Fibroblast of upper back skin (primary cell): ENCODE results near the gene TRIM40.
A peak's percentile ranks its signal among the peaks of the same experiment; 100 is the strongest.

Experiments
- DNase-seq: peaks from one replicate; pipeline ENCODE4 v3.0.0-alpha.2; 2013

The TRIM40 gene, protein sequence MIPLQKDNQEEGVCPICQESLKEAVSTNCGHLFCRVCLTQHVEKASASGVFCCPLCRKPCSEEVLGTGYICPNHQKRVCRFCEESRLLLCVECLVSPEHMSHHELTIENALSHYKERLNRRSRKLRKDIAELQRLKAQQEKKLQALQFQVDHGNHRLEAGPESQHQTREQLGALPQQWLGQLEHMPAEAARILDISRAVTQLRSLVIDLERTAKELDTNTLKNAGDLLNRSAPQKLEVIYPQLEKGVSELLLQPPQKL

DNA sequence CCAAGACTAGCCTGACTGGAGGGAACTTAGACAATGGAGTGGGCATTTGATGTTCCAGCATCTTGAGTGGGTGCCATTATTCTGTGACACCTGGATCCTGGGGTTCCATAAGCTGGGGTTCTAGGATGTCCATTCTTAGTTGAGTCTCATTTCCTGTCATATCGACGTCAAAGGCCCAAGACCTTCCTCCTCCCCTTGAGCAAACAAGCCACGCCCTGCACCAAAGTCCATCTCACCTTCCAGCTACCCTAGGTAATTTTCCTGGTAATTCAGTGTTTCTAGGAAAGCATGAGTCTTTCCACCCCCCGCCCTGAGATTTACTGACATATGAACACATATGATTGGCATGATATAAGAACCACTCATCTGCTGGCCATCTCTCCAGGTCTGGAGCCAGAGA lies at the start of gene TRIM40:
Gene TRIM40 (plus strand): TSS at position 384 of the 400 bp plus-strand sequence. CDS start 897 bp downstream, outside the sequence.
- no peak for DNase-seq

DNA sequence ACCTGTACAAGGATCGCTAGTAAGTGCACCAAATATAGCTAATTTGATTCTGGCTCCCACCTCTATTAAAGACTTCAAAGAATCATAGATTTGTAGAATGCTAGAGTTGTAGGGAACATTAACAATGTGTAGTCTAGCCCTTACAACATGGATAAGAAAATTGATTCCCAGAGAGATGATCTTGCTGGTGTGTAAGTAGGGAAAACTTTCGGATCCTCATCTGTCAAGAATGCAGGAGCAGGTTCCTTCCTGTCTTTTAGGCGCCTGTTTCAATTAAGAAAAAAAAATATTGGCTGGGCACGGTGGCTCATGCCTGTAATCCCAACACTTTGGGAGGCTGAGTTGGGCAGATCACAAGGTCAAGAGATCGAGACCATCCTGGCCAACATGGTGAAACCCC lies 48.1 kb upstream of the TRIM40 start:
- no peak for DNase-seq

- peak; percentile 58 for DNase-seq
Observed at GRCh38 chr6:30091577-30092381, 44.2 kb upstream of the TRIM40 start.

- DNase-seq: no peak
Observed at GRCh38 chr6:30092852-30093543, 42.9 kb upstream of the TRIM40 start.

- DNase-seq: no peak
Observed at GRCh38 chr6:30093951-30094661, 41.8 kb upstream of the TRIM40 start.

DNA sequence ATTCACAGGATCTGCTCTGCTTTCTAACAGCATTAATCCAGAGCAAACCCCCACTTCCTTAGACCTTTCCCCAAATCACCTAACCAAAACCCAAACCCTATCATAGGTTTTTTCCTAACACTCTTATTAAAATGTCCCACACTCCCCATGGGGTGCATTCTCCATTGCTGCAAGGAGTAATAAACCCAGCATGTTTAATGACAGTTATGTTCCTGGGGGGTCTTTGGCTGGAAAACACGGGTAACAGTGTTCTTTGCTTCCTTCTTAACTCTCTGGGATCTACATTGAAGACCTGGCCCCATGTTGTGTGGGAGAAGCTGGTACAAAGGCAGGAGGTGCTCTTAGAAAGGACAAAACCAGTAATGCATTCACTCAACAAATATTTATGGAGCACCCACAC lies 39.1 kb upstream of the TRIM40 start:
- no peak for DNase-seq

GRCh38 chr6:30097902-30098768 lies 37.8 kb upstream of the TRIM40 start:
- no peak for DNase-seq

- DNase-seq: no peak
Observed at GRCh38 chr6:30100154-30100553, 35.8 kb upstream of the TRIM40 start.

- DNase-seq: no peak
Observed at GRCh38 chr6:30100585-30101443, 35.1 kb upstream of the TRIM40 start.

DNA sequence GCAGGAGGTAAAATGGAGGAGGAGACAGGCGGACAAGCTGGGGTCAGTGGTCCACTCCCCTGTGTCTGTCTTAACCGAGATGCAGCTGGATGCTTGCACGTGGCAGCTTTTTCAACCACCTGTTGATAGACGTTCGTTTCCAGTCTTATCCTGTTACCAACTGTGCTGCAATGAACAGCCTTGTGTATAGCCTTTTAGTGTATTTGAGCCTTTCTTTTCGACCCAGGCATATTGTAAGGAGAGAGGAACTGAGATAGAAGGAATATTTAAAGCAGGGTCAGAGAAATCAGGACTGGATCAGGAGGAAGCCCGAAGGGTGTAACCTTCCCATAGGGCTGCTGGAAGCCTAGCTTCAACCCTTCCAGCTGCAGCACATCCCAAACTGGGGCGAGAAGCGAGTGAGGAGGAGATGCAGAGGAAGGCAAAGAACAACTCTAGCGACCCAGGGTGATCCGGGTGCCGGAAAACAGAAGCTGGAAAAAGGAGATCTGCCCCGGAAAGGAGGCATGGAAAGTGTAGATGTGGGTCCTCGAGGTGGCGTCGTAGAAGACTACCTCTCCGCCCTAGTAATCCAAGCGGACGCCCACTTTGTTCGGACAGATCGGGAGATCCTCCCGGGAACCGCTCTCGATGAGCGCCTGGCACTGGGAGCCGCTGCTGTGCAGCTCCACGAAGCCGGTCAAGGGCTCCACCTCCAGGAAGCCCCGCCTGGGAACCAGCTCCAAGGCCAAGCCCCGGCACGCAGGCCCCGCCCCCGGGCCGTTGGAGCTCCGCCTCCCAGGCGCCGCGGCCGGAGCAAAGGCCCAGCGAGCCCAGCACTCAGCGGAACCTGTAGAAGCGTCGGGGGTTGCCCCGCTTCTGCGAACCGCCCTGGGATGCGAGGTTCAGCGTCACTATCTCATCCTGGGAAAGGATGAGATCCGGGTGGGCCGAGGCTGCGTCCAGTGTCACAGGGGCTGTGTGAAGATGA lies 34.2 kb upstream of the TRIM40 start:
- DNase-seq: peak; percentile 82

GRCh38 chr6:30102414-30102969 lies 33.4 kb upstream of the TRIM40 start:
- DNase-seq: peak; percentile 31

DNA sequence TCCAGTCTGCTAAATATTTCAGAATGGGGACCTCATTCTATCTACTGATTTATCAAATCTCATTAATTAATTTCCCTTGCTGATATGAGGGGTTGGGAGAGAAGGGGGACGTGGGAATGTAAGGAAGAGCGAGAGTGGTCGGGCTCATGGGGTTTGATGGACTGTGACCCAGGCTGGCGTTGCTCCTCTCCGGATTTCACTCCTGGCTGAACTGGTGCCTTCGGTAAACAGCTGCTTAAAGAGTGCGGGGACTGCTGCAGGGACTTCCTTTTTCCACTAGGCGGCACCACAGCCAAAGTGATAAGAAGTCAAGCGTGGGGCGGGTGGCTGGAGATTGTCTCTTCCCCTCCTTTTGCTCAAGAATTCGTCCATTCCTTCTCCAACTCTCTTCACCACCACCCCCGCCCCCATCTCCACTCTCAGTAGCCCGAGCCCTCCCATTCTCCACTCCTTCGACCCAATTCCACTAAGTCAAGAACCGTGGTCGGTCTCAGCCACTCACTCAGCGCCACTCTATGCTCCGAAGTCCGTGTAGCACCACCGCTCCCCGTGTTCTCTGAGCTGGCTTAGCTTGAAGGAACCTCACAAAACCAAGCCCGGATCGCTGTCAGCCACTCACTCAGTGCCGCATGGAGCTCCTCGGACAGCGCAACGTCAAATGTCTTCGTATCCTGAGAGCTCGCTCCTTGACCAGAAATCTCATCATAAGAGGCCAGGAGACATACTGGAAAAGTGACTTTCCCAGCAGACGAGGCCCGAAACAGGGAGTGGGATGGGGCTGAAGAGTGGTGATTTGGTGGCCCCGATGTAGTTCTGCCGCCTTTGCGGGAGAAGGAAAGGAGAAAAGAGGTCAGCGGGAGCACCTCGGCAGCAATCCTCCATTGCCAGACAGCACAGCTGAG lies 32.7 kb upstream of the TRIM40 start:
- peak; percentile 86 for DNase-seq

DNA sequence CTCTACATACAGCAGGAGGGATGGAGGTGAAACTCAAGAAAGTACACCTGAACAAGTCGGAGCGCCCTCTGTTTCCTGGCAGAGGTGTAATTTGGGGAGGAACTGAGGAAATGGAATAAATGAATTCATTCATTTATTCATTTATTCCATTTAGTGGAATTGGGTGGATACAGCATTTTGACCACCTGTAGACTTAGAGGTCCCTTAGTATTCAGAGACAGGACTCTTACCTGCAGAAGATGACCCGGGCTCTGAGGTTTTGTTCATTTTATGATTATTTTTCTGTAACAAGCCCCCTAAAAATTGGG lies 32.1 kb upstream of the TRIM40 start:
- DNase-seq: no peak

DNA sequence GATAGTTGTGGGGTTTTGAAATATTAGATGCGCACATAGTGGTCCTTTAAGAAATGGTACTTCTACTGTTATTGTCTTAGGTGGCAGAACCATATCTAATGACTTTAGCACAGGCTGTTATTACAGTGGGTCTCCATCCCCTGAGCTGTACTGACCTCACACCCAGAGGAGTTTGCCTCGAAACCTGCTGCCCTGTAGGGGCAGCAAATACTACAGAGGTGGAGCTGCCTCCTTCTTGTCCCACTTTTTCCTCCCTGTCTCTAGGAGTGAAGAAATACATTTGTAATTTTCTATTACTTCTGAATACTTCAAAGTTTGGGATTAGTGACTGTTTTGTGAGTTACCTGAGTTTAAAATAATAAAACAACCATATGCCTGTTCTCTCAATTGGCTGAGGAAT lies 31.3 kb upstream of the TRIM40 start:
- DNase-seq: no peak

DNA sequence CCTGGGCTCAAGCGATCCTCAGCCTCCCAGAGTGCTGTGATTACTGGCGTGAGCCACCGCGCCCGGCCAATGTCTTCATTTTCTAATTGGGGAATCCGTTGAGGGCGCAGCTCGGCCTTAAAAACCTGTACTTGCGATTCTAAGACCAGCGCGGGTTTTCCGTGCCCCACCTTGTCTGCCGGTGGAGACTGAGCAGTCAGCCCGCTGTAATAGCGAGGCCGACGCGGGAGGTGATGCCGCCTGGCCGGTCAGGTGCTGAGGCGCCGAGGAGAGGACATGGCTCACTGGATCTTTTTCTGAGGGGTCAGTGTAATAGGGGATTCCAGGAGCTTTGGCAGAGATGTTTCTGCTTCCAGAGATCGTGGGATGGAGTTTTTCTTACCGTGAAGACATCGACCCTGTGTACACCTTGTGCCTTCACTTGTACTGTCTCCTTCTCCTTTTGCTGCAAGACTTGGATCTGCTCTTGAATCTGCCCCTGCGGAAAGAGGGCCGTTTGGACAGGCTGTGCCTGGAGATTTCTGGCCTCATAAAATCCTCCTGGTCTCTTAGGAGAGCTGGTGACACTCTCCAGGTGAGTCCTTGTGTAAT lies 24.6 kb upstream of the TRIM40 start:
- no peak for DNase-seq

DNA sequence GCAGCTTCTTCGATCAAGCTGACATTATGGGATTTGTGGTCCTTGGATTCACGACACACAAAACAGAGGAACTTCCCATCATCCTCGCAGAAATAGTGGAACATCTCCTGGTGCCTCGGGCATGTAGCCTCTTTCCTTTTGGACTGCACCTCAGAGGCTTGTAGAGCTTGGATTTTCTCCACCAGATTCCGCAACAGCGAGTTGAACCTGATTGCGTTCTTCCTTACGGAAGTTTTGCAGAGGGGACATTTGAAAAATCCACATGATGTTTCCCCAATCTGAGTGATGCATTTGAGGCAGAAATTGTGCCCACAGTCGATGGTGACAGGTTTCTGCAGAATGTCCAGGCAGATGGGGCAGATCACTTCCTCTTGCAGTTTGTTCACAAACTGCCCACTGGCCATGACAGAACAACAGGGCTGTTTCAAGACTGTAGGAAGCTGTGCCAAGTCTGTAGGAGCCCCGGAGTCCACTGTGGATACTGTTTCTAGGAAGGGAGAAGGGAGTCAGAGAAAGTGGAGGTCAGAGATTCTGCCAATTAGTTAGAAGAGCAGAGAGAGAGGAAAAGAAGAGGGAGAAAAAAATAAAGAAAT lies 23.4 kb upstream of the TRIM40 start:
- DNase-seq: no peak

DNA sequence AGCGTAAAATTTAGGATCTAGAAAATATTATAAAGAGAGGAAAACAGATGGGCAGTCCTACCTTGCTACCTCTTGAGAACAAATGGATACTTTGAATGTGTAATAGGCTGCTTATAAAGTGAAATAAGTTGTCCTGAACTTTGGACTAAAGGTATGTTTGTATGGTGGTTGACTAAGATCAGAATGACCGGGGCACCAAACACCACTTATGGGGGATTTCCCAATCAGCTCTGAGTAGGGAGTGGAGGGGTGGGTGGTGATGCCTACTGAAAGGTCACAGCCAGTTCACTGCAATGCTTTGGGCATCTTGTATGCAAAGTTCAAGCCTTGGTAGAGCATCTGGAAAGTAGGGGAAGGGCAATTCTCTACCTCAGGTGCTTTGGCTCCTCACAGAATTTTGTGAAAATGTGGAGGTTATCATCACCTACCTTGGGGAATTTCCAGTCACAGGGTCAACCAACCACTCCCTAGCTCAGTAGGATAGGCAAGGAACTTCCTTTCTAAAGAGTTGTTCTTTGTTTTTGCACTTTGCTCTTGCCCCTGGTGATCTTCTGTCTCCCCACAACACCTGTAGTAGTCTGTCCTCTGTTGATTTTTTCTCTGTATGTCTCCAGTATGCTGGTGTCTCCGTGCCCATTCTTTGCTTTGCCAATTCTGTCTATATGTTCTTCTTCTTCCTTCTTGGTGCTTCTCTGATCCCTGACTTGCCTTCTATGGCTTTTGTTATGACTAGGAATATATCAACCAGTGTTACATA lies 22.8 kb upstream of the TRIM40 start, which contains the start of gene TRIM31:
Gene TRIM31 (minus strand): TSS at position 88 of the 757 bp plus-strand sequence. CDS start 285 bp downstream, outside the sequence.
- no peak for DNase-seq
